ENCODE data around the gene TAF1D.
A peak's percentile ranks its signal among the peaks of the same experiment; 100 is the strongest.

TAF1D gene

DNA sequence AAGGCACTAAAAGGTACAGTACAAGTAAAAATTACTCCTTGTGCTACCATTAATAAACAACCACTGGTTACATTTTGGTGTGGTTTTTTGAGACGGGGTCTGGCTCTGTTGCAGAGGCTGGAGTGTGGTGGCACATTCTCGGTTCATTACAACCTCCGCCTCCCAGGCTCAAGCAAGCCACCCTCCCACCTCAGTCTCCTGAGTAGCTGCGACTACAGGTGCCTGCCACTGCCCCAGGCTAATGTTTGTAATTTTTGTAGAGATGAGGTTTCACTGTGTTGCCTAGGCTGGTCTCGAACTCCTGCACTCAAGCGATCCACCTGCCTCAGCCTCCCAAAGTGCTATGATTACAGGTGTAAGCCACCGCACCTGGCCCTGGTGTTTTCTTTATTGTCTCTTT is 20.8 kb downstream of the TAF1D start:
- no peak for DNase-seq (ENCODE audit: low read depth)
- H3K4me3 ChIP-seq (ENCODE audit: low read depth, low read length), result no peak overlapping the region
- TF ChIP-seq POLR2A (IDR thresholded peaks at IDR 0.05; ENCODE audit: extremely low read depth, insufficient read length), result no peak
- TF ChIP-seq MAX (IDR thresholded peaks at IDR 0.05; ENCODE audit: low read depth, low read length), result no peak
- no peak for TF ChIP-seq MYC (IDR thresholded peaks at IDR 0.05; ENCODE audit: low read depth, low read length)
- TF ChIP-seq, protein P1, sequence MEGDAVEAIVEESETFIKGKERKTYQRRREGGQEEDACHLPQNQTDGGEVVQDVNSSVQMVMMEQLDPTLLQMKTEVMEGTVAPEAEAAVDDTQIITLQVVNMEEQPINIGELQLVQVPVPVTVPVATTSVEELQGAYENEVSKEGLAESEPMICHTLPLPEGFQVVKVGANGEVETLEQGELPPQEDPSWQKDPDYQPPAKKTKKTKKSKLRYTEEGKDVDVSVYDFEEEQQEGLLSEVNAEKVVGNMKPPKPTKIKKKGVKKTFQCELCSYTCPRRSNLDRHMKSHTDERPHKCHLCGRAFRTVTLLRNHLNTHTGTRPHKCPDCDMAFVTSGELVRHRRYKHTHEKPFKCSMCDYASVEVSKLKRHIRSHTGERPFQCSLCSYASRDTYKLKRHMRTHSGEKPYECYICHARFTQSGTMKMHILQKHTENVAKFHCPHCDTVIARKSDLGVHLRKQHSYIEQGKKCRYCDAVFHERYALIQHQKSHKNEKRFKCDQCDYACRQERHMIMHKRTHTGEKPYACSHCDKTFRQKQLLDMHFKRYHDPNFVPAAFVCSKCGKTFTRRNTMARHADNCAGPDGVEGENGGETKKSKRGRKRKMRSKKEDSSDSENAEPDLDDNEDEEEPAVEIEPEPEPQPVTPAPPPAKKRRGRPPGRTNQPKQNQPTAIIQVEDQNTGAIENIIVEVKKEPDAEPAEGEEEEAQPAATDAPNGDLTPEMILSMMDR (IDR thresholded peaks at IDR 0.05; ENCODE audit: low read depth, low read length), result no peak

DNA sequence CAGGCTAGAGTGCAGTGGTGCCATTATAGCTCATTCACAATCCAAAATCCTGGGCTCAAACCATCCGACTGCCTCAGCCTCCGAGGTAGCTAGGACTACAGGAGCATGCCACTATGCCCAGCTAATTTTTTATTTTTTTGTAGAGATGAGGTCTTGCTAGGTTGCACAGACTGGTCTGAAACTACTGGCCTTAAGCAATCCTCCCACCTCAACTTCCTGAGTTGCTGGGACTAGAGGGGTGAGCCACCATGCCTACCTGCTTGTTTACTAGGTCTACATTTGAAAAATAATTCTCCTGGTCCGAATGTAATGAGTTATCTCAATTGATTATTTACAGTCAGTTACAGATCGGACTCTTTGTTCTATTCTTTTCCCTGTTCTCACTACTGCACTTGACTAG is 22.0 kb downstream of the TAF1D start:
- H3K4me3 ChIP-seq (ENCODE audit: low read depth, low read length), result no peak overlapping the region
- TF ChIP-seq, protein P1 (IDR thresholded peaks at IDR 0.05; ENCODE audit: low read depth, low read length), result no peak
- TF ChIP-seq MAX (IDR thresholded peaks at IDR 0.05; ENCODE audit: low read depth, low read length), result no peak
- TF ChIP-seq MYC (IDR thresholded peaks at IDR 0.05; ENCODE audit: low read depth, low read length), result no peak
- TF ChIP-seq POLR2A (IDR thresholded peaks at IDR 0.05; ENCODE audit: extremely low read depth, insufficient read length), result no peak
- peak; percentile 71 for DNase-seq (ENCODE audit: low read depth)

DNA sequence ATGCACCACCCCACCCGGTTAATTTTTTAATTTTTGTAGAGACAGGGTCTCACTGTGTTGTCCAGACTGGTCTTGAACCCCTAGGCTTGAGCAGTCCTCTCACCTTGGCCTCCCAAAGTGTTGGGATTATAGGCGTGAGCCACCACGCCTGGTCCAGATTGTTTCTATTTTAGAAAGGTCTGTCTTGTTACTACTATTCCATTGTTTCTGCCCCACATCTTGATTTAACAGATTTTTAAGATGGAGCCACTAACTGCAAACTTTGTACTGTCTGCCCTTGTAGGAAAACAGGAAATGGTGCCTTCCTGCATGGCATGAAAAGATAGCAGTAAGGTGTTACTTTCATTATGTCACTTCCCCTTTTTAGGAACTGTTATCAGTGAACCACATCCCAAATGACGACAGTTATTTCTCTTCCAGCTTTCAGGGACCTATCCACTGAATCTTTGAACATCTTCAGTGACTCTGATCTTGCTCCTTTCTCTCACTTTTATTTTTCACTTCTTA is 23.2 kb downstream of the TAF1D start:
- DNase-seq (ENCODE audit: low read depth), result peak; percentile 93
- no peak overlapping the region for H3K4me3 ChIP-seq (ENCODE audit: low read depth, low read length)
- TF ChIP-seq MAX (IDR thresholded peaks at IDR 0.05; ENCODE audit: low read depth, low read length) (peak; percentile 50; the same call in 1 of the 2 replicates), POLR2A (IDR thresholded peaks at IDR 0.05; ENCODE audit: extremely low read depth, insufficient read length) (no peak), MYC (IDR thresholded peaks at IDR 0.05; ENCODE audit: low read depth, low read length) (peak; percentile 46; the same call in 1 of the 2 replicates)
- TF ChIP-seq, protein P1 (IDR thresholded peaks at IDR 0.05; ENCODE audit: low read depth, low read length), result no peak

DNA sequence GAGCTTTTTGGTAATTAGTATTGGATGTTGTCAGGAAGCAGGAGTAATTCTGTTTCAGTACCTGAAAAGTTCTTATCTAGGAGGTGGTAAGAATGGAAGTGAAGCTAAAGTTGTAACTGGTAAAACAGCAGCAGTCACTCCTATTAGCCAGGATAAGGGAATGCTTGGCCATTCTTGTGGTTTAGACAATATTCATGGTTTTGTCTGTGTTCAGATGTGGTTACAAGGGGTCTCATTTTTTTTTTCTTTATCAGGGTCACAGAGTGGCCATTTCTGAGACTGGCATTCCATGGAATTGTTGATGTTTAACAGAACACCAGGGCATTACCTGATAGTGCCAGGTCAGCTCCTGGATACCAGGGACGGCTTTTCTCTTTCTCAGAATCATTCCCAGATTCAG is 23.8 kb downstream of the TAF1D start:
- H3K4me3 ChIP-seq (ENCODE audit: low read depth, low read length), result no peak overlapping the region
- TF ChIP-seq MYC (IDR thresholded peaks at IDR 0.05; ENCODE audit: low read depth, low read length) (no peak), POLR2A (IDR thresholded peaks at IDR 0.05; ENCODE audit: extremely low read depth, insufficient read length) (no peak), MAX (IDR thresholded peaks at IDR 0.05; ENCODE audit: low read depth, low read length) (no peak)
- TF ChIP-seq, protein P1 (IDR thresholded peaks at IDR 0.05; ENCODE audit: low read depth, low read length), result no peak
- DNase-seq (ENCODE audit: low read depth), result no peak

DNA sequence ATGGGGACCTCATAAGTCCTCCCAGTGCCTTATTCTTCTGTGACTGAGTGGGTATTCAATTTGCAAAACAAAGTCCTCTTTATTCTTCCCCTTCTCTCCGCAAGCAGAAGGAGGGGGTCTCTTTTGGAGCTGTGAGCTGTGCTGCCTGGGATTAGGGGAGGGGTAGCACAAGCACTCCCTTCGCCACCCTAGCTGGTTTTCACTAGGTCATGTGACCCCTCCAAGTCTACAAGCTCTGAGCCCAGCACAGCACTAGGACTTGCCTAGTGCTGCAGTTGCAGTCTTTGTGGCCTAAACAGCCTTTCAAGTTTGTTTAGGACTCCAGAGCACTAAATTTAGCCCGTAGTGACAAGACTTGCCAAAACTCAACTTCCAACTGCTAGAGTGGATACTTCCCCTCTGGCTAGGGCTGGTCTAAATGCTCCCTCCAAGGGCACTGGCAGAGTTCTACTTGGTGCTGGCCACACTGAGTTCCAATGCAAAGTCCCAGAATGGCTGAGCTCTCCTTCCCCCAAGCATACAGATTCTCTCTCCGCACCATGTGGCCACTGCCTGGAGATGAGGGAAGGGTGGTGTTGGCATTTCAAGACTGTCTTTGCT is 25.4 kb downstream of the TAF1D start:
- TF ChIP-seq, protein P1 (IDR thresholded peaks at IDR 0.05; ENCODE audit: low read depth, low read length), result no peak
- no peak for TF ChIP-seq MAX (IDR thresholded peaks at IDR 0.05; ENCODE audit: low read depth, low read length)
- no peak overlapping the region for H3K4me3 ChIP-seq (ENCODE audit: low read depth, low read length)
- no peak for DNase-seq (ENCODE audit: low read depth)
